ENCODE results near the gene TMC2.

GRCh38 chr20:2604506-2604835, 68.1 kb downstream of the TMC2 start:
- TF ChIP-seq CTCF (IDR thresholded peaks at IDR 0.05) (no peak), POLR2A (IDR thresholded peaks at IDR 0.05) (no peak)

Measured in Peyer's patch (tissue), 4 donors.